MCF 10A (cell line): ENCODE results near the gene EFCC1. TPM values are rescaled to one million over a fixed set of nuclear protein-coding genes. Genes with fewer than 3 reads are reported as not detected.

Experiments used
- BruUV-seq: library from RNA; stranded (reverse); fragments of 400-500 nt; replicated peaks from 2 replicates; lab custom pipeline; 2021; lab: Mats Ljungman, UMichigan
- CTCF ChIA-PET: fragments of 300-600 bp; sonication (Branson Sonifier 250); formaldehyde crosslinking; extraction: SDS; loops from one replicate; lab custom pipeline; 2021; ENCODE audit warnings: antibody characterized with exemption, inconsistent platforms; lab: Yijun Ruan, JAX
- POLR2A ChIA-PET: fragments of 300-600, 350-650 bp; sonication (Branson Sonifier 250); formaldehyde crosslinking; extraction: SDS; loops from one replicate; lab custom pipeline; 2020; ENCODE audit warnings: antibody characterized with exemption, inconsistent platforms; lab: Yijun Ruan, JAX
- DNase-seq: peaks from one replicate; pipeline ENCODE4 v3.0.0-alpha.2; 2018; ENCODE audit not compliant: unreplicated experiment
- H3K27ac Mint-ChIP-seq: one replicate; pipeline ENCODE4 v1.8.0; 2022; ENCODE audit warnings: mild to moderate bottlenecking, low read depth, mixed read lengths; ENCODE audit not compliant: unreplicated experiment
- H3K27me3 Mint-ChIP-seq: one replicate; pipeline ENCODE4 v1.8.0; 2022; ENCODE audit warnings: mixed read lengths; ENCODE audit not compliant: insufficient read depth, unreplicated experiment
- H3K36me3 Mint-ChIP-seq: one replicate; pipeline ENCODE4 v1.8.0; 2022; ENCODE audit warnings: mild to moderate bottlenecking, moderate library complexity, mixed read lengths; ENCODE audit not compliant: insufficient read depth, unreplicated experiment
- H3K4me1 Mint-ChIP-seq: one replicate; pipeline ENCODE4 v1.8.0; 2022; ENCODE audit warnings: mixed read lengths; ENCODE audit not compliant: insufficient read depth, unreplicated experiment
- H3K4me3 Mint-ChIP-seq: one replicate; pipeline ENCODE4 v1.8.0; 2022; ENCODE audit warnings: mild to moderate bottlenecking, moderate library complexity, mixed read lengths; ENCODE audit not compliant: unreplicated experiment
- H3K9me3 Mint-ChIP-seq: one replicate; pipeline ENCODE4 v1.8.0; 2022; ENCODE audit warnings: mixed read lengths; ENCODE audit not compliant: unreplicated experiment
- CTCF ChIP-seq: fragments of 200-600 bp; IDR thresholded peaks from one replicate; pipeline ENCODE4 v1.8.0; 2022; ENCODE audit warnings: antibody characterized with exemption, mild to moderate bottlenecking; ENCODE audit not compliant: unreplicated experiment
- intact Hi-C: fragments of 100-400 bp; cut with micrococcal nuclease; formaldehyde crosslinking; loops from 2 replicates; pipeline ENCODE4 v1.14.1; 2022
- total RNA-seq: library from RNA; stranded (reverse); gene quantifications from 2 replicates; pipeline ENCODE4 v1.2.3, GENCODE V29; 2022

Gene EFCC1
- total RNA-seq, 1 experiment from 2014 or later: not detected

DNA sequence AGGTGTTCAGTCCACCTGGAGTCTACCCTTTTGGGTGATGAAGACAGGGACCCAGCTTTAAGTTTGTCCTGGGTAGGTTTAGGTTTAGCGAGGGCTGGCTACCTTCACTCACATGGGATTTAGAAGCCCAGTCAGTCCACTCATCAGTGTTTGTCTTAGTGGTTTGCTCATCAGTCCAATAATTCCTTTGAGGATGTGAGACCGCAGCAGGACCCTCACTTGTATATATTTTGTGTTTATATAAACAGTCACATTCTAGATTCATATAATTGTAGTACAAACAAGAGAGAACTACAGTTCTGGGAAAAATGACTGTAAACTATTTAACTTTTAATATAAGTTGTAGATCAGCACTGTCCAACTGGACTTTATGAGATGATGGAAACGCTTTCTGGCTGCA, 18.2 kb downstream of the EFCC1 start:
- H3K9me3 Mint-ChIP-seq: no peaks in the 10 kb centered on the region
- DNase-seq: no peak
- H3K4me1 Mint-ChIP-seq: no peaks in the 10 kb centered on the region
- H3K27me3 Mint-ChIP-seq: peaks cover 4% of the 10 kb centered on the region
- ChIA-PET CTCF (interaction anchor here (0.6 to 1.9 kb wide), 5 partner anchors 24 to 114 kb away, joined by 3 to 13 read pairs (median 3); no protein-coding TSS in a partner anchor), POLR2A (no interaction called here)
- no peak overlapping the region for H3K4me3 Mint-ChIP-seq
- intact Hi-C loops: no loop called here
- TF ChIP-seq CTCF: no peak
- no TSS peak for BruUV-seq
- H3K27ac Mint-ChIP-seq: no peak overlapping the region
- no peaks in the 10 kb centered on the region for H3K36me3 Mint-ChIP-seq

DNA sequence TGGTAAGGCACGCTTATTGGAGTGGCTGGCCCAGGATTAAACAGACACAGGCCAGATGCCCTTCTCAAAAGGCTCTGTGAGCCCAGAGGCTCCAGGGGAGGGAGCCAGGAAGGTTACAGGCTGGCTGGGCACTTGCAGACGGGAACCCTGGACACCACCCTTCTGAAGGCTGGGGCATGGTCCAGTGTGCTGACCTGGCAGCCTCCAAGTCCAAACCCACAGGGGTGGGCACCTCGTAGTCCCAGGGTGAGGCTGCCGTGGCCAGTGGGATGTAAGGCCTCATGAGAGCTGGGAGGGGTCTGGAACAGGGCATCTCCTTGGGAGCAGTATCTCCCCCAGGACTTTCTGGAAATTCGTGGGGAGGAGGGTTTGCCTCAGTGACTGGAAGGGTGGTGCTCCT, 19.6 kb downstream of the EFCC1 start:
- POLR2A ChIA-PET: no interaction called here
- H3K27ac Mint-ChIP-seq: no peak overlapping the region
- H3K9me3 Mint-ChIP-seq: no peaks in the 10 kb centered on the region
- CTCF ChIA-PET: interaction anchor here (0.7 to 2.3 kb wide), 3 partner anchors 33 to 218 kb away, joined by 3 to 13 read pairs (median 11); no protein-coding TSS in a partner anchor
- H3K27me3 Mint-ChIP-seq: peaks cover 16% of the 10 kb centered on the region
- no TSS peak for BruUV-seq
- H3K36me3 Mint-ChIP-seq: no peaks in the 10 kb centered on the region
- no peak for TF ChIP-seq CTCF
- intact Hi-C loops: loop anchor here (10.0 kb wide), 1 partner anchor 224 kb away; the partner anchor contains the start of gene COPG1
- DNase-seq: no peak
- no peaks in the 10 kb centered on the region for H3K4me1 Mint-ChIP-seq
- no peak overlapping the region for H3K4me3 Mint-ChIP-seq

DNA sequence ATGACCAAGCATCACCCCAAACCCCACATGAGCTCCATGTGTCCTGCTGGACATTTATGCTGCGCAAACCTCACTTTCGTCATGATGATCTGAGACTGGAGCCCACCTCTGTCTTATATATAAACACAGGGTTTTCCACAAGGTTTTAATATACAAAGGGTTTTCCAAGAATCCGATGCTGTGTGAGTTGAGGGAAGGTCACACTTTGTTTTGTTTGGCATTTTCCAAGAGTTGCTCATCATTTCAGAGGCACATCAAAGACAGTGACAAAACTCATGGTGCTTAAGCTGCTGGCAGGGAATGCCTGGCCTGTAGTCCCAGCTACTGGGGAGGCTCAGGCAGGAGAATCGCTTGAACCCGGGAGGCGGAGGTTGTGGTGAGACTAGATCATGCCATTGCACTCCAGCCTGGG, 20.0 kb downstream of the EFCC1 start:
- ChIA-PET POLR2A (no interaction called here), CTCF (interaction anchor here (1.9 to 2.3 kb wide), 2 partner anchors 32 to 51 kb away, joined by 11 to 13 read pairs; no protein-coding TSS in a partner anchor)
- intact Hi-C loops: loop anchor here (10.0 kb wide), 1 partner anchor 224 kb away; the partner anchor contains the start of gene COPG1
- TF ChIP-seq CTCF: no peak
- Mint-ChIP-seq H3K27ac (no peak overlapping the region), H3K27me3 (peaks cover 16% of the 10 kb centered on the region), H3K4me3 (no peak overlapping the region), H3K9me3 (no peaks in the 10 kb centered on the region), H3K36me3 (no peaks in the 10 kb centered on the region), H3K4me1 (no peaks in the 10 kb centered on the region)
- no TSS peak for BruUV-seq
- DNase-seq: no peak

- TF ChIP-seq CTCF: no peak
- Mint-ChIP-seq H3K9me3 (no peaks in the 10 kb centered on the region), H3K4me1 (no peaks in the 10 kb centered on the region), H3K27me3 (peaks cover 16% of the 10 kb centered on the region), H3K36me3 (no peaks in the 10 kb centered on the region), H3K27ac (no peak overlapping the region), H3K4me3 (no peak overlapping the region)
- intact Hi-C loops: loop anchor here (10.0 kb wide), 1 partner anchor 222 kb away; the partner anchor contains the start of gene COPG1
- POLR2A ChIA-PET: interaction anchor here (0.7 to 0.9 kb wide), 2 partner anchors 8 to 277 kb away, joined by 3 read pairs; no protein-coding TSS in a partner anchor
- CTCF ChIA-PET: interaction anchor here (1.3 to 2.3 kb wide), 2 partner anchors 31 to 52 kb away, joined by 4 to 11 read pairs; no protein-coding TSS in a partner anchor
- no peak for DNase-seq
- no TSS peak for BruUV-seq
Measured at GRCh38 chr3:129022114-129023007, 21.3 kb downstream of the EFCC1 start.
